D721Med (cell line): ENCODE data around the gene E4F1.

Source experiments
- DNase-seq: peaks from one replicate; pipeline ENCODE4 v3.0.0; 2011; ENCODE audit warnings: low spot score; ENCODE audit not compliant: insufficient read length
- FAIRE-seq: peaks from 2 replicates; lab custom pipeline; 2011; peaks lifted over from hg19 to GRCh38; lab: Jason Lieb, UNC
- TF ChIP-seq, protein P1 (sequence below): IDR thresholded peaks from 2 replicates; pipeline ENCODE4 v1.5.1; 2012; ENCODE audit warnings: mild to moderate bottlenecking, control low read depth; ENCODE audit not compliant: insufficient read depth; ENCODE audit errors: missing control alignments

E4F1 gene

GRCh38 chr16:2183671-2184070 lies 39.7 kb upstream of the E4F1 start:
- no peak for DNase-seq
- TF ChIP-seq, protein P1, sequence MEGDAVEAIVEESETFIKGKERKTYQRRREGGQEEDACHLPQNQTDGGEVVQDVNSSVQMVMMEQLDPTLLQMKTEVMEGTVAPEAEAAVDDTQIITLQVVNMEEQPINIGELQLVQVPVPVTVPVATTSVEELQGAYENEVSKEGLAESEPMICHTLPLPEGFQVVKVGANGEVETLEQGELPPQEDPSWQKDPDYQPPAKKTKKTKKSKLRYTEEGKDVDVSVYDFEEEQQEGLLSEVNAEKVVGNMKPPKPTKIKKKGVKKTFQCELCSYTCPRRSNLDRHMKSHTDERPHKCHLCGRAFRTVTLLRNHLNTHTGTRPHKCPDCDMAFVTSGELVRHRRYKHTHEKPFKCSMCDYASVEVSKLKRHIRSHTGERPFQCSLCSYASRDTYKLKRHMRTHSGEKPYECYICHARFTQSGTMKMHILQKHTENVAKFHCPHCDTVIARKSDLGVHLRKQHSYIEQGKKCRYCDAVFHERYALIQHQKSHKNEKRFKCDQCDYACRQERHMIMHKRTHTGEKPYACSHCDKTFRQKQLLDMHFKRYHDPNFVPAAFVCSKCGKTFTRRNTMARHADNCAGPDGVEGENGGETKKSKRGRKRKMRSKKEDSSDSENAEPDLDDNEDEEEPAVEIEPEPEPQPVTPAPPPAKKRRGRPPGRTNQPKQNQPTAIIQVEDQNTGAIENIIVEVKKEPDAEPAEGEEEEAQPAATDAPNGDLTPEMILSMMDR = no peak
- FAIRE-seq = no peak

GRCh38 chr16:2184346-2184745 lies 39.0 kb upstream of the E4F1 start:
- no peak for DNase-seq
- no peak for FAIRE-seq
- TF ChIP-seq, protein P1 = no peak

DNA sequence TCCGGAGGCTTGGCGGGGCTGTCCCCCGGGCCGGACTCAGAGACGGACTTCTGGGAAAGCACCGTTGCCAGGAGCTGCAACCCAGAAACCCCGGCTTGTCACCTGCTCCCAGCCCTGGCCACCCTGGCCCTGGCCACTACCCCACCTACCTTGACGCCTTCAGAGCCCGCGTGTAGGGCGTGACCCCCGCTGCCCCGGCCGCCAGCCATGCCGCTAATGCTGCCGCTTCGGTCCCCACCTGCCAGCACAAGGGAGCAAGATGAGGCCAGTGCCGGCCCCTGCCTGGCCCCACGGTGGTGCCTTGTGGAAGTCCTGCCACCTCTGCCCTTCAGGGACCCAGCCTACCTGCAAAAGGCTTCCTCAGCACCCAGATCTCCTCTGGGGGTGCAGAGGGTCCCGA lies 38.4 kb upstream of the E4F1 start:
- TF ChIP-seq, protein P1 = no peak
- FAIRE-seq (no peak), DNase-seq (no peak)

GRCh38 chr16:2186064-2186463 lies 37.3 kb upstream of the E4F1 start:
- FAIRE-seq (no peak), DNase-seq (no peak)
- TF ChIP-seq, protein P1 = no peak

GRCh38 chr16:2186505-2186904 lies 36.9 kb upstream of the E4F1 start:
- DNase-seq = no peak
- TF ChIP-seq, protein P1 = no peak
- FAIRE-seq = no peak

DNA sequence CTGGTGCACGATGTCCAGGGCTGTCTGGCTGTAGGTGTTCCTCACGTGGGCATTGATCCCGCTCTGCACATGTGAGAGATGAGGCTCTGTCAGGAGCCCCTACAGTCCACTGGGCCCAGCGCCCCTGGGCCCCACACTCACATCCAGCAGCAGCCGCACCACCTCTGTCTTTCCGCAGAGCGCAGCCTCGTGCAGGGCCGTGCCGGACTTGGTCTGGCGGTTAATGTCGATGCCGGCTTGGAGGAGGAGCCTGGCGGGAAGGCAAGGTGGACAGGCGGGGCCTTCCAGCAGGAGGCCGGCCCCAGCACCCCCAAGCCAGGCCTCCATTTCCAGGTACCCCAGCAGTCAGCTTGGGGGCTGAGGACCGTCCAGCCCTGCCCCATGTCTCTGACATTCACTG lies 36.2 kb upstream of the E4F1 start:
- DNase-seq = no peak

DNA sequence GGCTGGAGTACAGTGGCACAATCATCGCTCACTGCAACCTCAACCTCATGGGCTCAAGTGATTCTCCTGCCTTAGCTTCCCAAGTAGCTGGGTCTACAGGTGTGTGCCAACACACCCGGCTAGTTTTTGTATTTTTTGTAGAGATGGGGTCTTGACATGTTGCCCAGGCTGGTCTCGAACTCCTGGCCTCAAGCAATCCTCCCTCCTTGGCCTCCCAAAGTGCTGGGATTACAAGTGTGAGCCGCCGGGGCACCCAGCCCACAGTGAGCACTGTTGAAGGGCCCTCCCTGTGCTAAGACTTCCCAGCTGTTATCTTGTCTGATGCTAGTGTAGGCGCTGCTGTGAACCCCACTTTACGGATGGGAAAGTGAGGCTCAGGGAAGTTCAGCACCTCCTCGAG lies 35.0 kb upstream of the E4F1 start:
- no peak for DNase-seq
- FAIRE-seq = no peak
- TF ChIP-seq, protein P1 = no peak

More for the DNA sequence above, 36.2 kb upstream of the E4F1 start:
- FAIRE-seq = no peak
- TF ChIP-seq, protein P1 = no peak
